ENCODE measurements around the gene TRUB2.

GRCh38 chr9:128310461-128310860 lies 11.8 kb downstream of the TRUB2 start:
- TF ChIP-seq CTCF (conservative IDR thresholded peaks at IDR 0.05 in 1 of 2, IDR thresholded peaks at IDR 0.05 in 1 of 2; ENCODE audit: extremely low read depth in 1 of 2, insufficient read depth in 1 of 2, low read depth in 1 of 2, low read length in 2 of 2): no peak
- no peak for TF ChIP-seq EZH2 (IDR thresholded peaks at IDR 0.05; ENCODE audit: borderline replicate concordance, low read length)
